Gastrocnemius medialis (tissue), 4 donors: ENCODE measurements around the gene RANGRF. TPM values are rescaled to one million over a fixed set of nuclear protein-coding genes. Genes with fewer than 3 reads are reported as not detected.

Experiments
- ATAC-seq, 2 donors: fragments of 150-250 bp; one replicate each; pipeline ENCODE4 v1.9.1; 2016
- DNase-seq, 2 donors: peaks; one replicate each; pipeline ENCODE4 v3.0.0-alpha.2; 2019
- H3K27ac ChIP-seq, 4 donors: fragments of 200-600 bp; sonication (generic); 1 replicate in 1 of 4; 2 replicates in 3 of 4; pipeline ENCODE4 v1.5.1; 2016 to 2018; ENCODE audit warnings: mild to moderate bottlenecking in 2 of 4, moderate library complexity in 1 of 4
- H3K27me3 ChIP-seq, 3 donors: fragments of 200-600 bp; sonication (generic) in 2 of 3; 1 replicate in 1 of 3; 2 replicates in 2 of 3; pipeline versions ENCODE4 v1.5.1 to v1.6.0; 2016 to 2019; ENCODE audit warnings: mild to moderate bottlenecking in 1 of 3, moderate library complexity in 1 of 3
- H3K36me3 ChIP-seq, 2 donors: fragments of 200-600 bp; sonication (generic) in 1 of 2; one replicate each; pipeline ENCODE4 v1.5.1; 2017 to 2018
- H3K4me1 ChIP-seq, 2 donors: fragments of 200-600 bp; sonication (generic) in 1 of 2; one replicate each; pipeline ENCODE4 v1.5.1; 2016 to 2017; ENCODE audit warnings: mild to moderate bottlenecking in 2 of 2
- H3K4me3 ChIP-seq, 4 donors: fragments of 200-600 bp; sonication (generic) in 3 of 4; 1 replicate in 1 of 4; 2 replicates in 3 of 4; pipeline ENCODE4 v1.5.1; 2016 to 2019; ENCODE audit warnings: mild to moderate bottlenecking in 2 of 4
- H3K9me3 ChIP-seq, 3 donors: fragments of 200-600 bp; sonication (generic) in 2 of 3; 1 replicate in 1 of 3; 2 replicates in 2 of 3; pipeline ENCODE4 v1.5.1; 2016 to 2019
- CTCF ChIP-seq, 5 experiments: fragments of 450-650 bp in 3 of 5; fragments of 200-600 bp in 2 of 5; sonication (generic) in 2 of 5; IDR thresholded peaks in 4 of 5; conservative IDR thresholded peaks in 1 of 5; 1 replicate in 4 of 5; 2 replicates in 1 of 5; pipeline ENCODE4 v1.5.1; 2016 to 2019; ENCODE audit warnings: antibody characterized with exemption in 5 of 5, mild to moderate bottlenecking in 3 of 5, moderate library complexity in 3 of 5
- POLR2A ChIP-seq, 2 donors: fragments of 450-650 bp; IDR thresholded peaks; one replicate each; pipeline ENCODE4 v1.6.1; 2017; ENCODE audit warnings: antibody characterized with exemption in 2 of 2, mild to moderate bottlenecking in 2 of 2, moderate library complexity in 2 of 2
- in situ Hi-C, 4 donors: fragments of 200-750 bp; cut with MboI; loops; one replicate each; pipeline versions ENCODE4 v1.15.0 to v1.8.0; 2017; ENCODE audit warnings: low sequenced_read_pairs in 4 of 4
- intact Hi-C: fragments of 100-400 bp; cut with DNase I; formaldehyde crosslinking; loops from one replicate; pipeline ENCODE4 v1.15.1; 2023; ENCODE audit warnings: low total_unique reads
- total RNA-seq, 4 donors: library from RNA; depleted of rRNA; stranded (reverse); fragments of >200 nt; gene quantifications; one replicate each; pipeline versions ENCODE4 v1.1.0 to v1.2.3, GENCODE V29; 2016

RANGRF gene
- total RNA-seq, 4 donors from 2014 or later = 6.9 to 21.2 (median 15.4) TPM

- ATAC-seq (no peak), DNase-seq (no peak)
- in situ Hi-C loops (no loop called here), intact Hi-C loops (no loop called here)
- H3K4me3 ChIP-seq = no peak overlapping the region
- H3K36me3 ChIP-seq = peaks cover 0 to 53% of the 10 kb centered on the region in 2 donors
- H3K4me1 ChIP-seq = no peaks in the 10 kb centered on the region
- H3K27me3 ChIP-seq = no peaks in the 10 kb centered on the region
- H3K27ac ChIP-seq = no peak overlapping the region
- TF ChIP-seq CTCF (IDR thresholded peaks at IDR 0.05 in 4 of 5, conservative IDR thresholded peaks at IDR 0.05 in 1 of 5) = no peak
- TF ChIP-seq POLR2A (IDR thresholded peaks at IDR 0.05) = no peak
- H3K9me3 ChIP-seq = no peaks in the 10 kb centered on the region
Observed at GRCh38 chr17:8256291-8256690, 32.2 kb upstream of the RANGRF start.

- intact Hi-C loops (no loop called here), in situ Hi-C loops (no loop called here)
- no peak for ATAC-seq
- H3K27me3 ChIP-seq = no peaks in the 10 kb centered on the region
- H3K36me3 ChIP-seq = peaks cover 0 to 57% of the 10 kb centered on the region in 2 donors
- H3K4me1 ChIP-seq = no peaks in the 10 kb centered on the region
- no peak overlapping the region for H3K27ac ChIP-seq
- no peak for DNase-seq
- TF ChIP-seq POLR2A (IDR thresholded peaks at IDR 0.05) (no peak), CTCF (IDR thresholded peaks at IDR 0.05 in 4 of 5, conservative IDR thresholded peaks at IDR 0.05 in 1 of 5) (no peak)
- H3K9me3 ChIP-seq = no peaks in the 10 kb centered on the region
- no peak overlapping the region for H3K4me3 ChIP-seq
Observed at GRCh38 chr17:8256691-8257090, 31.8 kb upstream of the RANGRF start.

GRCh38 chr17:8257801-8258200 is 30.7 kb upstream of the RANGRF start:
- Histone ChIP-seq H3K27ac (no peak overlapping the region), H3K36me3 (peaks cover 0 to 67% of the 10 kb centered on the region in 2 donors), H3K4me1 (no peaks in the 10 kb centered on the region), H3K9me3 (no peaks in the 10 kb centered on the region), H3K27me3 (no peaks in the 10 kb centered on the region), H3K4me3 (no peak overlapping the region)
- DNase-seq (no peak), ATAC-seq (no peak)
- no peak for TF ChIP-seq CTCF (IDR thresholded peaks at IDR 0.05 in 4 of 5, conservative IDR thresholded peaks at IDR 0.05 in 1 of 5)
- no peak for TF ChIP-seq POLR2A (IDR thresholded peaks at IDR 0.05)
- in situ Hi-C loops = no loop called here
- intact Hi-C loops = no loop called here

GRCh38 chr17:8264320-8264719 is 24.1 kb upstream of the RANGRF start:
- no peak overlapping the region for H3K27ac ChIP-seq
- H3K4me3 ChIP-seq = no peak overlapping the region
- intact Hi-C loops = no loop called here
- DNase-seq (no peak), ATAC-seq (no peak)
- H3K36me3 ChIP-seq = peaks cover 0 to 86% of the 10 kb centered on the region in 2 donors
- H3K27me3 ChIP-seq = no peaks in the 10 kb centered on the region
- H3K9me3 ChIP-seq = no peaks in the 10 kb centered on the region
- no peak for TF ChIP-seq POLR2A (IDR thresholded peaks at IDR 0.05)
- TF ChIP-seq CTCF (IDR thresholded peaks at IDR 0.05 in 4 of 5, conservative IDR thresholded peaks at IDR 0.05 in 1 of 5) = no peak
- in situ Hi-C loops = no loop called here
- H3K4me1 ChIP-seq = no peaks in the 10 kb centered on the region

- no peak overlapping the region for H3K4me3 ChIP-seq
- H3K27ac ChIP-seq = no peak overlapping the region
- H3K27me3 ChIP-seq = no peaks in the 10 kb centered on the region
- ATAC-seq (no peak), DNase-seq (no peak)
- no peaks in the 10 kb centered on the region for H3K4me1 ChIP-seq
- TF ChIP-seq POLR2A (IDR thresholded peaks at IDR 0.05) (no peak), CTCF (IDR thresholded peaks at IDR 0.05 in 4 of 5, conservative IDR thresholded peaks at IDR 0.05 in 1 of 5) (no peak)
- H3K36me3 ChIP-seq = peaks cover 0 to 81% of the 10 kb centered on the region in 2 donors
- H3K9me3 ChIP-seq = no peaks in the 10 kb centered on the region
- in situ Hi-C loops = no loop called here
- intact Hi-C loops = no loop called here
Observed at GRCh38 chr17:8264836-8265542, 23.5 kb upstream of the RANGRF start.
